ENCODE data around the gene GPR152. TPM values are rescaled to one million over a fixed set of nuclear protein-coding genes. Genes with fewer than 3 reads are reported as not detected.

The GPR152 gene
- polyA plus RNA-seq, 2 of the 4 experiments (the other 2 are of a cell fraction), result not detected

- ChIA-PET CTCF (interaction anchor here (0.9 kb wide), 1 partner anchor 113 kb away, joined by 3 read pairs; no protein-coding TSS in a partner anchor), POLR2A (no interaction called here)
- no peak for FAIRE-seq
- Histone ChIP-seq H3K4me2 (no peak overlapping the region), H3K27ac (no peak overlapping the region), H3K4me3 (no peak overlapping the region), H3K9me3 (no peaks in the 10 kb centered on the region), H3K4me1 (no peaks in the 10 kb centered on the region)
- ATAC-seq, result no peak
- no peak for TF ChIP-seq MAZ (IDR thresholded peaks at IDR 0.05; ENCODE audit: borderline replicate concordance, low read depth, low read length)
- no peak for TF ChIP-seq NR3C1 (IDR thresholded peaks at IDR 0.05)
- TF ChIP-seq BHLHE40 (IDR thresholded peaks at IDR 0.05; ENCODE audit: low read depth, low read length), result no peak
- no peak for TF ChIP-seq MAFK (IDR thresholded peaks at IDR 0.05; ENCODE audit: partially characterized antibody)
- no peak for TF ChIP-seq ATOH8 (CRISPR knock-in tag; IDR thresholded peaks at IDR 0.05; ENCODE audit: low read depth)
- no peak for TF ChIP-seq ZSCAN20 (CRISPR knock-in tag; IDR thresholded peaks at IDR 0.05)
- TF ChIP-seq CHD2 (IDR thresholded peaks at IDR 0.05; ENCODE audit: low read length, partially characterized antibody), result no peak
- TF ChIP-seq JUNB (IDR thresholded peaks at IDR 0.05), result no peak
- DNase-seq (ENCODE audit: low read depth in 1 of 2, low spot score in 1 of 2), result no peak
- WGBS (ENCODE audit: missing lambda C conversion rate), result 96% methylated on average over 12 of the region's 12 CpGs
Measured at GRCh38 chr11:67496113-67496512, 43.6 kb upstream of the GPR152 start.

- ChIA-PET CTCF (interaction anchor here (0.9 kb wide), 2 partner anchors 26 to 113 kb away, joined by 3 read pairs; no protein-coding TSS in a partner anchor), POLR2A (no interaction called here)
- FAIRE-seq, result no peak
- DNase-seq (ENCODE audit: low read depth in 1 of 2, low spot score in 1 of 2), result no peak
- WGBS (ENCODE audit: missing lambda C conversion rate), result 100% methylated on average over 6 of the region's 16 CpGs
- Histone ChIP-seq H3K4me3 (no peak overlapping the region), H3K27ac (no peak overlapping the region), H3K4me2 (no peak overlapping the region), H3K4me1 (no peaks in the 10 kb centered on the region), H3K9me3 (no peaks in the 10 kb centered on the region)
- ATAC-seq, result no peak
- no peak for TF ChIP-seq SMC3 (IDR thresholded peaks at IDR 0.05)
- no peak for TF ChIP-seq HOXB5 (CRISPR knock-in tag; IDR thresholded peaks at IDR 0.05)
- TF ChIP-seq CEBPB (IDR thresholded peaks at IDR 0.05), result no peak
- TF ChIP-seq CHD2 (IDR thresholded peaks at IDR 0.05; ENCODE audit: low read length, partially characterized antibody), result no peak
- TF ChIP-seq RARB (CRISPR knock-in tag; IDR thresholded peaks at IDR 0.05), result no peak
- TF ChIP-seq FOXS1 (CRISPR knock-in tag; IDR thresholded peaks at IDR 0.05), result no peak
- TF ChIP-seq HEYL (CRISPR knock-in tag; IDR thresholded peaks at IDR 0.05), result no peak
- TF ChIP-seq USF2 (IDR thresholded peaks at IDR 0.05), result no peak
- no peak for TF ChIP-seq ZC3H11A (IDR thresholded peaks at IDR 0.05)
- no peak for TF ChIP-seq GATA3 (IDR thresholded peaks at IDR 0.05; ENCODE audit: borderline replicate concordance)
- no peak for TF ChIP-seq CBX2 (IDR thresholded peaks at IDR 0.05; ENCODE audit: borderline replicate concordance, low read depth)
- no peak for TF ChIP-seq ATOH8 (CRISPR knock-in tag; IDR thresholded peaks at IDR 0.05; ENCODE audit: low read depth)
- TF ChIP-seq E2F6 (IDR thresholded peaks at IDR 0.05; ENCODE audit: borderline replicate concordance, low read depth), result no peak
- TF ChIP-seq ZSCAN20 (CRISPR knock-in tag; IDR thresholded peaks at IDR 0.05), result no peak
Measured at GRCh38 chr11:67495234-67496005, 42.9 kb upstream of the GPR152 start.

All from A549 (cell line).